ENCODE data around the gene SMC3. TPM values are rescaled to one million over a fixed set of nuclear protein-coding genes. Genes with fewer than 3 reads are reported as not detected.
A peak's percentile ranks its signal among the peaks of the same experiment; 100 is the strongest.
"Not testable (repeated sequence)": the region's sequence is repeated elsewhere in the genome, so short reads cannot be mapped to it uniquely, and the experiment has no call there.

The SMC3 gene
- total RNA-seq, 2 experiments from 2014 or later, result 81.3 to 86.8 TPM

- Mint-ChIP-seq H3K27ac (no peak overlapping the region), H3K4me3 (no peak overlapping the region), H3K27me3 (no peaks in the 10 kb centered on the region), H3K4me1 (peaks cover 54% of the 10 kb centered on the region), H3K9me3 (ENCODE audit: low read depth) (no peaks in the 10 kb centered on the region), H3K36me3 (peaks cover 3% of the 10 kb centered on the region)
- DNase-seq (no peak), ATAC-seq (no peak)
- CTCF ChIA-PET, result interaction anchor here (0.9 to 1.4 kb wide), 3 partner anchors 15 to 177 kb away, joined by 3 to 4 read pairs (median 4); no protein-coding TSS in a partner anchor
Observed at GRCh38 chr10:110531687-110532086, 35.8 kb upstream of the SMC3 start.

GRCh38 chr10:110532628-110533027, 34.9 kb upstream of the SMC3 start:
- H3K27ac Mint-ChIP-seq; ATAC-seq; DNase-seq; H3K27me3 Mint-ChIP-seq; H3K4me3 Mint-ChIP-seq; H3K9me3 Mint-ChIP-seq (ENCODE audit: low read depth); H3K36me3 Mint-ChIP-seq: not testable (repeated sequence)
- peaks cover 59% of the 10 kb centered on the region for H3K4me1 Mint-ChIP-seq
- CTCF ChIA-PET, result interaction anchor here (1.1 to 1.4 kb wide), 3 partner anchors 14 to 178 kb away, joined by 4 read pairs; no protein-coding TSS in a partner anchor

- Mint-ChIP-seq H3K36me3 (peaks cover 3% of the 10 kb centered on the region), H3K4me3 (no peak overlapping the region), H3K4me1 (peaks cover 54% of the 10 kb centered on the region), H3K27me3 (no peaks in the 10 kb centered on the region), H3K27ac (no peak overlapping the region), H3K9me3 (ENCODE audit: low read depth) (no peaks in the 10 kb centered on the region)
- ATAC-seq, result no peak
- DNase-seq, result no peak
- CTCF ChIA-PET, result interaction anchor here (1.2 kb wide), 2 partner anchors 33 to 228 kb away, joined by 3 to 4 read pairs; no protein-coding TSS in a partner anchor
Observed at GRCh38 chr10:110533149-110533548, 34.3 kb upstream of the SMC3 start.

GRCh38 chr10:110534571-110534970, 32.9 kb upstream of the SMC3 start:
- no peak overlapping the region for H3K4me3 Mint-ChIP-seq

GRCh38 chr10:110535958-110536891, 31.3 kb upstream of the SMC3 start:
- peak; percentile 88 for DNase-seq
- Mint-ChIP-seq H3K4me1 (peaks cover 46% of the 10 kb centered on the region), H3K36me3 (peaks cover 3% of the 10 kb centered on the region), H3K27me3 (no peaks in the 10 kb centered on the region), H3K9me3 (ENCODE audit: low read depth) (no peaks in the 10 kb centered on the region), H3K27ac (peak overlapping the region; percentile 29), H3K4me3 (peak overlapping the region; percentile 30)
- CTCF ChIA-PET, result interaction anchor here (1.4 to 1.7 kb wide), 2 partner anchors 9 to 10 kb away, joined by 4 to 9 read pairs; no protein-coding TSS in a partner anchor
- peak; percentile 90 for ATAC-seq

More at GRCh38 chr10:110534571-110534970, 32.9 kb upstream of the SMC3 start:
- Mint-ChIP-seq H3K27me3 (no peaks in the 10 kb centered on the region), H3K9me3 (ENCODE audit: low read depth) (no peaks in the 10 kb centered on the region), H3K4me1 (peaks cover 47% of the 10 kb centered on the region), H3K27ac (peak overlapping the region; percentile 7), H3K36me3 (peaks cover 3% of the 10 kb centered on the region)
- CTCF ChIA-PET, result interaction anchor here (0.7 to 2.2 kb wide), 4 partner anchors 12 to 222 kb away, joined by 3 to 4 read pairs (median 4); no protein-coding TSS in a partner anchor
- DNase-seq (peak; percentile 57), ATAC-seq (no peak)

GRCh38 chr10:110539091-110539490, 28.4 kb upstream of the SMC3 start:
- peaks cover 42% of the 10 kb centered on the region for H3K4me1 Mint-ChIP-seq
- no peak overlapping the region for H3K4me3 Mint-ChIP-seq
- peaks cover 3% of the 10 kb centered on the region for H3K36me3 Mint-ChIP-seq
- CTCF ChIA-PET, result interaction anchor here (2.1 to 3.0 kb wide), 2 partner anchors 10 to 183 kb away, joined by 8 to 15 read pairs; no protein-coding TSS in a partner anchor
- H3K27me3 Mint-ChIP-seq, result no peaks in the 10 kb centered on the region
- H3K9me3 Mint-ChIP-seq (ENCODE audit: low read depth), result no peaks in the 10 kb centered on the region
- DNase-seq, result no peak
- ATAC-seq, result no peak
- no peak overlapping the region for H3K27ac Mint-ChIP-seq

GRCh38 chr10:110540031-110540430, 27.5 kb upstream of the SMC3 start:
- Mint-ChIP-seq H3K27ac (peak overlapping the region; percentile 22), H3K4me1 (peaks cover 32% of the 10 kb centered on the region), H3K9me3 (ENCODE audit: low read depth) (no peaks in the 10 kb centered on the region), H3K27me3 (no peaks in the 10 kb centered on the region), H3K36me3 (no peaks in the 10 kb centered on the region), H3K4me3 (no peak overlapping the region)
- ATAC-seq (no peak), DNase-seq (no peak)
- CTCF ChIA-PET, result interaction anchor here (0.9 to 3.0 kb wide), 8 partner anchors 9 to 234 kb away, joined by 3 to 15 read pairs (median 4); no protein-coding TSS in a partner anchor

GRCh38 chr10:110544958-110545537, 22.4 kb upstream of the SMC3 start:
- no peak overlapping the region for H3K27ac Mint-ChIP-seq
- ATAC-seq, result no peak
- H3K27me3 Mint-ChIP-seq, result peaks cover 13% of the 10 kb centered on the region
- peaks cover 13% of the 10 kb centered on the region for H3K4me1 Mint-ChIP-seq
- H3K36me3 Mint-ChIP-seq, result no peaks in the 10 kb centered on the region
- CTCF ChIA-PET, result interaction anchor here (0.7 to 4.1 kb wide), 10 partner anchors 9 to 239 kb away, joined by 3 to 52 read pairs (median 6); partner anchors contain the start of gene SMNDC1
- no peaks in the 10 kb centered on the region for H3K9me3 Mint-ChIP-seq (ENCODE audit: low read depth)
- DNase-seq, result no peak
- no peak overlapping the region for H3K4me3 Mint-ChIP-seq

GRCh38 chr10:110546077-110546476, 21.4 kb upstream of the SMC3 start:
- CTCF ChIA-PET, result interaction anchor here (0.8 to 4.1 kb wide), 22 partner anchors 9 to 240 kb away, joined by 3 to 52 read pairs (median 6); partner anchors contain the start of genes SMC3 and SMNDC1
- H3K9me3 Mint-ChIP-seq (ENCODE audit: low read depth), result no peaks in the 10 kb centered on the region
- H3K27me3 Mint-ChIP-seq, result peaks cover 22% of the 10 kb centered on the region
- ATAC-seq (no peak), DNase-seq (no peak)
- peaks cover 11% of the 10 kb centered on the region for H3K4me1 Mint-ChIP-seq
- no peak overlapping the region for H3K27ac Mint-ChIP-seq
- H3K4me3 Mint-ChIP-seq, result no peak overlapping the region
- no peaks in the 10 kb centered on the region for H3K36me3 Mint-ChIP-seq

GRCh38 chr10:110546499-110547110, 20.9 kb upstream of the SMC3 start:
- Mint-ChIP-seq H3K9me3 (ENCODE audit: low read depth) (no peaks in the 10 kb centered on the region), H3K27me3 (peaks cover 27% of the 10 kb centered on the region), H3K4me3 (no peak overlapping the region), H3K4me1 (peaks cover 11% of the 10 kb centered on the region), H3K27ac (no peak overlapping the region), H3K36me3 (no peaks in the 10 kb centered on the region)
- no peak for DNase-seq
- ATAC-seq, result no peak
- CTCF ChIA-PET, result interaction anchor here (0.7 to 4.1 kb wide), 25 partner anchors 9 to 409 kb away, joined by 3 to 52 read pairs (median 5); partner anchors contain the start of genes SMC3 and SMNDC1

- Mint-ChIP-seq H3K36me3 (no peaks in the 10 kb centered on the region), H3K27me3 (peaks cover 32% of the 10 kb centered on the region)
Observed at GRCh38 chr10:110547139-110547761, 20.2 kb upstream of the SMC3 start.

GRCh38 chr10:110548002-110548401, 19.5 kb upstream of the SMC3 start:
- DNase-seq, result no peak
- Mint-ChIP-seq H3K9me3 (ENCODE audit: low read depth) (no peaks in the 10 kb centered on the region), H3K36me3 (no peaks in the 10 kb centered on the region), H3K27ac (no peak overlapping the region), H3K4me3 (no peak overlapping the region), H3K4me1 (peaks cover 11% of the 10 kb centered on the region), H3K27me3 (peaks cover 38% of the 10 kb centered on the region)
- CTCF ChIA-PET, result interaction anchor here (0.8 to 3.5 kb wide), 12 partner anchors 8 to 242 kb away, joined by 3 to 38 read pairs (median 5); partner anchors contain the start of gene SMNDC1
- ATAC-seq, result no peak

More at GRCh38 chr10:110547139-110547761, 20.2 kb upstream of the SMC3 start:
- CTCF ChIA-PET, result interaction anchor here (0.7 to 4.1 kb wide), 29 partner anchors 10 to 409 kb away, joined by 3 to 52 read pairs (median 5); partner anchors contain the start of genes SMC3 and SMNDC1
- DNase-seq, result no peak
- Mint-ChIP-seq H3K27ac (no peak overlapping the region), H3K4me3 (no peak overlapping the region), H3K9me3 (ENCODE audit: low read depth) (no peaks in the 10 kb centered on the region), H3K4me1 (peaks cover 11% of the 10 kb centered on the region)
- peak; percentile 84 for ATAC-seq
